ENCODE data around the gene SERTAD4.
A peak's percentile ranks its signal among the peaks of the same experiment; 100 is the strongest.

Gene SERTAD4

GRCh38 chr1:210218047-210218446 is 14.5 kb upstream of the SERTAD4 start:
- no peak overlapping the region for H3K4me3 ChIP-seq
- H3K27ac ChIP-seq: no peak overlapping the region
- DNase-seq (ENCODE audit: low spot score): no peak
- no peak for TF ChIP-seq CTCF (IDR thresholded peaks at IDR 0.05)

- Histone ChIP-seq H3K4me3 (no peak overlapping the region), H3K27ac (peak overlapping the region; percentile 69 to 74)
- no peak for DNase-seq (ENCODE audit: low spot score)
- TF ChIP-seq CTCF (IDR thresholded peaks at IDR 0.05): no peak
Measured at GRCh38 chr1:210222340-210223006, 10.1 kb upstream of the SERTAD4 start.

- Histone ChIP-seq H3K27ac (no peak overlapping the region), H3K4me3 (no peak overlapping the region)
- no peak for TF ChIP-seq CTCF (IDR thresholded peaks at IDR 0.05)
- no peak for DNase-seq (ENCODE audit: low spot score)
Measured at GRCh38 chr1:210223226-210223904, 9.2 kb upstream of the SERTAD4 start.

GRCh38 chr1:210228158-210228557 is 4.4 kb upstream of the SERTAD4 start:
- no peak for TF ChIP-seq CTCF (IDR thresholded peaks at IDR 0.05)
- H3K4me3 ChIP-seq: no peak overlapping the region
- H3K27ac ChIP-seq: no peak overlapping the region
- no peak for DNase-seq (ENCODE audit: low spot score)

- TF ChIP-seq CTCF (IDR thresholded peaks at IDR 0.05): no peak
- DNase-seq (ENCODE audit: low spot score): no peak
- H3K4me3 ChIP-seq: no peak overlapping the region
- no peak overlapping the region for H3K27ac ChIP-seq
Measured at GRCh38 chr1:210230149-210230695, 2.4 kb upstream of the SERTAD4 start.

GRCh38 chr1:210231846-210232510 is 618 bp upstream of the SERTAD4 start:
- TF ChIP-seq CTCF (IDR thresholded peaks at IDR 0.05): no peak
- DNase-seq (ENCODE audit: low spot score): no peak
- Histone ChIP-seq H3K27ac (peak overlapping the region; percentile 91 to 96), H3K4me3 (peak overlapping the region; percentile 87)
